ENCODE results near the gene RBBP6.

- TF ChIP-seq POLR2A (IDR thresholded peaks at IDR 0.05), result no peak
- no peak for TF ChIP-seq CTCF (IDR thresholded peaks at IDR 0.05)
These were observed 3.5 kb upstream of the RBBP6 start for GRCh38 chr16:24535827-24536226.
